GM10266 (cell line): ENCODE measurements around the gene SLC18A2.

ENCODE experiments used
- DNase-seq: peaks from one replicate; pipeline ENCODE4 v3.0.0; 2012; ENCODE audit errors: extremely low spot score
- CTCF ChIP-seq: IDR thresholded peaks from 2 replicates; pipeline ENCODE4 v1.5.1; 2012; ENCODE audit warnings: mild to moderate bottlenecking, low read depth; ENCODE audit not compliant: control insufficient read depth, insufficient read depth; ENCODE audit errors: missing control alignments

The SLC18A2 gene

GRCh38 chr10:117240621-117241529 is at the start of gene SLC18A2:
TSS of gene SLC18A2 (plus strand) at chr10:117241114. CDS start at chr10:117241694, 580 bp downstream.
- no peak for TF ChIP-seq CTCF

GRCh38 chr10:117197189-117197588 is 43.7 kb upstream of the SLC18A2 start, which contains the start of gene KCNK18:
TSS of gene KCNK18 (plus strand) at chr10:117197489. CDS start at chr10:117197489, 0 bp downstream.
- DNase-seq = no peak
- no peak for TF ChIP-seq CTCF

More at GRCh38 chr10:117240621-117241529, at the start of gene SLC18A2:
- no peak for DNase-seq

GRCh38 chr10:117198088-117198487 is 42.8 kb upstream of the SLC18A2 start:
- no peak for TF ChIP-seq CTCF
- DNase-seq = no peak

- no peak for TF ChIP-seq CTCF
- no peak for DNase-seq
These were observed 39.1 kb upstream of the SLC18A2 start for GRCh38 chr10:117201826-117202225.

GRCh38 chr10:117204316-117204715 is 36.6 kb upstream of the SLC18A2 start:
- DNase-seq = no peak

GRCh38 chr10:117212176-117212575 is 28.7 kb upstream of the SLC18A2 start:
- TF ChIP-seq CTCF = no peak
- DNase-seq = no peak

More at GRCh38 chr10:117204316-117204715, 36.6 kb upstream of the SLC18A2 start:
- TF ChIP-seq CTCF = no peak

- no peak for TF ChIP-seq CTCF
- DNase-seq = no peak
These were observed 26.5 kb upstream of the SLC18A2 start for GRCh38 chr10:117214401-117214800.
